DOHH2 (cell line): ENCODE data around the gene KIRREL3.

Experiments used
- H3F3A ChIP-seq: fragments of 200-600 bp; sonication (generic), shearing (Covaris generic); 2 replicates; pipeline ENCODE4 v1.6.0; 2016; ENCODE audit warnings: antibody characterized with exemption, mild to moderate bottlenecking; ENCODE audit not compliant: control insufficient read depth, insufficient read depth
- H3K27ac ChIP-seq: fragments of 200-600 bp; sonication (generic); 2 replicates; pipeline ENCODE4 v1.5.1; 2014; ENCODE audit warnings: low read depth, mild to moderate bottlenecking, low read length, moderate library complexity
- H3K27me3 ChIP-seq: fragments of 200-600 bp; sonication (generic); 2 replicates; pipeline ENCODE4 v1.6.1; 2014; ENCODE audit warnings: mild to moderate bottlenecking, low read length, mixed read lengths; ENCODE audit not compliant: control insufficient read depth
- H3K36me3 ChIP-seq: fragments of 200-600 bp; sonication (generic); 2 replicates; pipeline ENCODE4 v1.6.1; 2014; ENCODE audit warnings: mild to moderate bottlenecking, low read length, moderate library complexity, mixed read lengths; ENCODE audit not compliant: control insufficient read depth
- H3K4me1 ChIP-seq: fragments of 200-600 bp; sonication (generic); 2 replicates; pipeline ENCODE4 v1.6.1; 2014; ENCODE audit warnings: mild to moderate bottlenecking, low read length, mixed read lengths; ENCODE audit not compliant: control insufficient read depth
- H3K4me2 ChIP-seq: fragments of 200-600 bp; sonication (generic); 2 replicates; pipeline ENCODE4 v1.6.0; 2014; ENCODE audit warnings: mild to moderate bottlenecking, low read length, moderate library complexity
- H3K4me3 ChIP-seq: fragments of 200-600 bp; sonication (generic); 2 replicates; pipeline ENCODE4 v1.5.1; 2014; ENCODE audit warnings: mild to moderate bottlenecking, low read length, mixed read lengths
- H3K79me2 ChIP-seq: fragments of 200-600 bp; sonication (generic); 2 replicates; pipeline ENCODE4 v1.6.1; 2014; ENCODE audit warnings: mild to moderate bottlenecking, low read length, mixed read lengths; ENCODE audit not compliant: control insufficient read depth
- H3K9me2 ChIP-seq: fragments of 200-600 bp; sonication (generic); replicated peaks from 2 replicates; pipeline ENCODE4 v1.6.1; 2014; ENCODE audit warnings: mild to moderate bottlenecking, low read length, mixed read lengths; ENCODE audit not compliant: control insufficient read depth
- H3K9me3 ChIP-seq: fragments of 200-600 bp; sonication (generic); 2 replicates; pipeline ENCODE4 v1.6.1; 2014; ENCODE audit warnings: antibody characterized with exemption, low read length, mixed read lengths; ENCODE audit not compliant: control insufficient read depth, insufficient read depth
- H4K20me1 ChIP-seq: fragments of 200-600 bp; sonication (generic); 2 replicates; pipeline ENCODE4 v1.6.0; 2014; ENCODE audit warnings: low read depth, mild to moderate bottlenecking, antibody characterized with exemption, low read length, moderate library complexity; ENCODE audit not compliant: control insufficient read depth, insufficient read depth
- CTCF ChIP-seq: fragments of 200-600 bp; sonication (generic); IDR thresholded peaks from one replicate; pipeline ENCODE4 v1.5.1; 2014; ENCODE audit warnings: antibody characterized with exemption, mild to moderate bottlenecking, low read depth, low read length; ENCODE audit not compliant: poor library complexity, severe bottlenecking
- EZH2phosphoT487 ChIP-seq: fragments of 200-600 bp; sonication (generic); IDR thresholded peaks from 2 replicates; pipeline ENCODE4 v1.6.1; 2017; ENCODE audit warnings: borderline replicate concordance, mild to moderate bottlenecking, antibody characterized with exemption, low read length, moderate library complexity, mixed read lengths

Gene KIRREL3

DNA sequence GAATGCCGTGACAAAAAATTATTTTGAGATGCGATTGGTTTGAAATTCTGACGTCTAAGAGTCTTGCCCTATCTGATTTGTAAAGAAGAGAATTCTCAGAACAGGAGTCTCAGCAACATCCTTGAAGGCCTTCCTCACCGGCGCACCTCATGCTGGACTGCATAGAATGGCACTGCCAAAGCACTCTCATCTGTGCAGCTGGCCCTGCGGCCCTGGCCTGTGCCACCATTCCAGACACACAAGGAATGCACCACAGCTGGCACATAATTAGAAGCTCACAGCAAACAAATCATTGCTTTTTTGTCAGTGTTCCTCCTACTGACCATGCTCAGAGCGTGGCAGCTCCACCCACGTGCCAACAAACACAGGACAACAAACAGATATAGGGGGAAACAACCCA is 166.0 kb downstream of the KIRREL3 start:
- Histone ChIP-seq H3K9me2 (no peaks in the 10 kb centered on the region), H4K20me1 (no peaks in the 10 kb centered on the region), H3K27me3 (peaks cover 5% of the 10 kb centered on the region; the same call in 1 of the 2 replicates), H3K4me3 (no peak overlapping the region), H3K36me3 (no peaks in the 10 kb centered on the region), H3K9me3 (no peaks in the 10 kb centered on the region), H3F3A (no peaks in the 10 kb centered on the region), H3K4me2 (no peak overlapping the region), H3K4me1 (no peaks in the 10 kb centered on the region), H3K27ac (no peak overlapping the region), H3K79me2 (no peaks in the 10 kb centered on the region)
- TF ChIP-seq EZH2phosphoT487 = no peak
- TF ChIP-seq CTCF = no peak

GRCh38 chr11:126834149-126834548 is 166.4 kb downstream of the KIRREL3 start:
- peaks cover 5% of the 10 kb centered on the region; the same call in 1 of the 2 replicates for H3K27me3 ChIP-seq
- no peaks in the 10 kb centered on the region for H3K9me2 ChIP-seq
- no peak overlapping the region for H3K27ac ChIP-seq
- no peak for TF ChIP-seq CTCF
- TF ChIP-seq EZH2phosphoT487 = no peak
- no peaks in the 10 kb centered on the region for H3K4me1 ChIP-seq
- no peaks in the 10 kb centered on the region for H4K20me1 ChIP-seq
- no peak overlapping the region for H3K4me2 ChIP-seq
- no peak overlapping the region for H3K4me3 ChIP-seq
- no peaks in the 10 kb centered on the region for H3K79me2 ChIP-seq
- no peaks in the 10 kb centered on the region for H3K36me3 ChIP-seq
- H3F3A ChIP-seq = no peaks in the 10 kb centered on the region
- H3K9me3 ChIP-seq = no peaks in the 10 kb centered on the region

DNA sequence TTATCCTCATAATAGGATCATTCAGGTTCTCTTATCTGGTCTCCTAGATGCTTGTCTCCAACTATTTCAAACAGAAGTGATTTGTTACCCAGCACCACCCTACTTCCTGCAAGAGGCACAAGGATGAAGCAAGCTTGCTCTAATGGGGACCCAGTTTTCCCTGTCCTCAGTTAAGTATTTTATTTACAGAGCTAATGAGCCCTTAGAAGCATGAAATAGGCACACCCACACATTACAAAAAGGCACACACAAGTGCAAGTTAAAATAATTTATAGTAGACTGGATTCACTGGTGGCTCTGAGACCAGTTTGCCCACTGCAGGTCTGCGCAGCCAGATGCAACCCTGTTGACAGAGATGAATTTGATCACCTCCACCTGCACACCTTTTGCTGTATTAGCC is 167.5 kb downstream of the KIRREL3 start:
- no peaks in the 10 kb centered on the region for H3K9me3 ChIP-seq
- no peaks in the 10 kb centered on the region for H3K36me3 ChIP-seq
- no peak overlapping the region for H3K4me3 ChIP-seq
- H3K4me2 ChIP-seq = no peak overlapping the region
- no peaks in the 10 kb centered on the region for H3K9me2 ChIP-seq
- no peak overlapping the region for H3K27ac ChIP-seq
- H4K20me1 ChIP-seq = no peaks in the 10 kb centered on the region
- no peaks in the 10 kb centered on the region for H3K79me2 ChIP-seq
- peaks cover 5% of the 10 kb centered on the region; the same call in 1 of the 2 replicates for H3K27me3 ChIP-seq
- no peak for TF ChIP-seq CTCF
- no peak for TF ChIP-seq EZH2phosphoT487
- no peaks in the 10 kb centered on the region for H3K4me1 ChIP-seq
- H3F3A ChIP-seq = no peaks in the 10 kb centered on the region
